Endothelial cell of umbilical vein (primary cell): ENCODE measurements around the gene S1PR4. TPM values are rescaled to one million over a fixed set of nuclear protein-coding genes. Genes with fewer than 3 reads are reported as not detected.

Experiments used
- BruUV-seq: library from RNA; stranded (reverse); fragments of 400-500 nt; replicated peaks from 2 replicates; lab custom pipeline; 2021; lab: Mats Ljungman, UMichigan
- CTCF ChIA-PET: fragments of 300-600, 350-600 bp; sonication (Branson Sonifier 250); formaldehyde crosslinking; loops from one replicate; lab custom pipeline; 2021; ENCODE audit warnings: antibody characterized with exemption, inconsistent platforms; lab: Charles Lee
- POLR2A ChIA-PET: fragments of 300-600, 350-600 bp; sonication (Branson Sonifier 250); formaldehyde crosslinking; loops from one replicate; lab custom pipeline; 2021; ENCODE audit warnings: antibody characterized with exemption, inconsistent platforms; lab: Charles Lee
- DNase-seq: peaks from one replicate; pipeline ENCODE4 v3.0.0-alpha.2; 2011; ENCODE audit warnings: low read depth, low spot score
- FAIRE-seq: peaks from 2 replicates; lab custom pipeline; 2011; peaks lifted over from hg19 to GRCh38; lab: Jason Lieb, UNC
- H2AFZ ChIP-seq: 2 replicates; pipeline ENCODE4 v1.6.0; 2012; ENCODE audit warnings: low read depth, low read length, control low read depth, inconsistent platforms
- H3K27ac ChIP-seq: 2 replicates; pipeline ENCODE4 v1.5.1; 2011; ENCODE audit warnings: low read depth, mild to moderate bottlenecking, control low read depth, low read length, moderate library complexity; ENCODE audit not compliant: insufficient read depth
- H3K27me3 ChIP-seq, 2 experiments: 2 replicates each; pipeline versions ENCODE4 v1.6.0 to v1.6.1; 2011; ENCODE audit warnings: low read length in 2 of 2, mixed read lengths in 1 of 2; ENCODE audit not compliant: control insufficient read depth in 2 of 2, insufficient read depth in 2 of 2
- H3K36me3 ChIP-seq, 2 experiments: 2 replicates in 1 of 2; 3 replicates in 1 of 2; pipeline ENCODE4 v1.5.1; 2011; ENCODE audit warnings: low read length in 2 of 2, mild to moderate bottlenecking in 1 of 2, moderate library complexity in 1 of 2; ENCODE audit not compliant: control insufficient read depth in 2 of 2, insufficient read depth in 2 of 2; ENCODE audit errors: extremely low read depth in 1 of 2
- H3K4me1 ChIP-seq: 3 replicates; pipeline ENCODE4 v1.5.1; 2011; ENCODE audit warnings: mild to moderate bottlenecking, low read length; ENCODE audit not compliant: control insufficient read depth, insufficient read depth; ENCODE audit errors: extremely low read depth
- H3K4me2 ChIP-seq: 2 replicates; pipeline ENCODE4 v1.6.1; 2011; ENCODE audit warnings: low read length, control low read depth, mixed read lengths; ENCODE audit not compliant: insufficient read depth
- H3K4me3 ChIP-seq, 3 experiments: fragments of 200-600 bp in 1 of 3; sonication (generic), shearing (Covaris generic) in 1 of 3; replicated peaks in 1 of 3; 2 replicates each; pipeline ENCODE4 v1.5.1; 2011 to 2016; ENCODE audit warnings: control low read depth in 3 of 3, low read length in 3 of 3, mild to moderate bottlenecking in 2 of 3, inconsistent platforms in 1 of 3, low read depth in 1 of 3, moderate library complexity in 1 of 3; ENCODE audit not compliant: insufficient read depth in 1 of 3
- H3K79me2 ChIP-seq: 2 replicates; pipeline ENCODE4 v1.6.0; 2012; ENCODE audit warnings: low read length, inconsistent platforms; ENCODE audit not compliant: control insufficient read depth, insufficient read depth
- H3K9ac ChIP-seq: replicated peaks from 2 replicates; pipeline ENCODE3; 2011; ENCODE audit warnings: low read length, control low read depth; ENCODE audit not compliant: insufficient read depth; ENCODE audit errors: extremely low read depth
- H3K9me1 ChIP-seq: replicated peaks from 3 replicates; pipeline ENCODE4 v1.6.0; 2011; ENCODE audit warnings: mild to moderate bottlenecking, low read length; ENCODE audit not compliant: control insufficient read depth, insufficient read depth; ENCODE audit errors: extremely low read depth
- H3K9me3 ChIP-seq: replicated peaks from 2 replicates; pipeline ENCODE4 v1.5.1; 2012; ENCODE audit warnings: low read length, inconsistent platforms; ENCODE audit not compliant: control insufficient read depth, insufficient read depth
- H4K20me1 ChIP-seq: replicated peaks from 2 replicates; pipeline ENCODE3; 2011; ENCODE audit warnings: mild to moderate bottlenecking, low read length; ENCODE audit not compliant: control insufficient read depth, insufficient read depth; ENCODE audit errors: extremely low read depth
- EZH2 ChIP-seq: IDR thresholded peaks from 2 replicates; pipeline ENCODE4 v1.6.1; 2012; ENCODE audit warnings: borderline replicate concordance, low read depth, mild to moderate bottlenecking, moderate library complexity, low read length, inconsistent platforms; ENCODE audit not compliant: severe bottlenecking
- FOS ChIP-seq: IDR thresholded peaks from 2 replicates; pipeline ENCODE4 v1.6.1; 2011; ENCODE audit warnings: mild to moderate bottlenecking, low read length, moderate library complexity, borderline replicate concordance; ENCODE audit not compliant: insufficient read depth
- GATA2 ChIP-seq: IDR thresholded peaks from 2 replicates; pipeline ENCODE4 v1.7.0; 2011; ENCODE audit warnings: low read depth, mild to moderate bottlenecking, moderate library complexity, mixed read lengths, low read length; ENCODE audit not compliant: insufficient read length, insufficient read depth
- JUN ChIP-seq: IDR thresholded peaks from 2 replicates; pipeline ENCODE4 v1.6.1; 2011; ENCODE audit warnings: borderline replicate concordance, low read depth; ENCODE audit not compliant: insufficient read length, insufficient read depth
- MYC ChIP-seq: IDR thresholded peaks from one replicate; pipeline ENCODE4 v1.6.1; 2011; ENCODE audit warnings: mild to moderate bottlenecking, low read depth, low read length
- POLR2A ChIP-seq: IDR thresholded peaks from 2 replicates; pipeline ENCODE4 v1.6.1; 2012; ENCODE audit warnings: low read depth, mild to moderate bottlenecking, control low read depth, low read length
- POLR2AphosphoS5 ChIP-seq: IDR thresholded peaks from 2 replicates; pipeline ENCODE4 v1.6.1; 2012; ENCODE audit warnings: low read depth, mild to moderate bottlenecking, control low read depth, low read length, moderate library complexity; ENCODE audit not compliant: insufficient read depth
- dilution Hi-C: fragments of 300-500 bp; cut with MboI; formaldehyde crosslinking; loops from one replicate; pipeline ENCODE4 v1.15.0; 2019; ENCODE audit warnings: low sequenced_read_pairs; ENCODE audit not compliant: extremely low pct_ligation_motif_present
- intact Hi-C: fragments of 100-400 bp; cut with micrococcal nuclease; formaldehyde crosslinking; loops from one replicate; pipeline ENCODE4 v1.10.0; 2022
- polyA plus RNA-seq, 4 experiments: library from polyadenylated mRNA; depleted of rRNA in 3 of 4; stranded (reverse) in 3 of 4; unstranded in 1 of 4; fragments of >200 nt; gene quantifications; 2 replicates each; pipeline versions ENCODE4 v1.2.1 to v1.2.3, GENCODE V29; 2011 to 2012; ENCODE audit warnings: missing spikeins in 1 of 4
- total RNA-seq: library from RNA; stranded (reverse); gene quantifications from 2 replicates; pipeline ENCODE4 v1.2.3, GENCODE V29; 2021
- TF ChIP-seq, protein P1 (sequence below), 2 donors: IDR thresholded peaks; 1 replicate in 1 of 2; 2 replicates in 1 of 2; pipeline ENCODE4 v1.5.1; 2011; ENCODE audit warnings: low read length in 2 of 2, mild to moderate bottlenecking in 2 of 2, moderate library complexity in 2 of 2, control low read depth in 1 of 2, inconsistent platforms in 1 of 2, low read depth in 1 of 2; ENCODE audit not compliant: insufficient read depth in 1 of 2; ENCODE audit errors: extremely low read depth in 1 of 2
- TF ChIP-seq, protein P2 (sequence below): IDR thresholded peaks from 2 replicates; pipeline ENCODE4 v1.6.1; 2011; ENCODE audit not compliant: insufficient read depth, insufficient read length

The S1PR4 gene
- total and polyA plus RNA-seq, 2 donors (not counting 3 experiments of a cell fraction or from before 2014, with no cell fraction given), result 1.7 to 2.5 TPM

DNA sequence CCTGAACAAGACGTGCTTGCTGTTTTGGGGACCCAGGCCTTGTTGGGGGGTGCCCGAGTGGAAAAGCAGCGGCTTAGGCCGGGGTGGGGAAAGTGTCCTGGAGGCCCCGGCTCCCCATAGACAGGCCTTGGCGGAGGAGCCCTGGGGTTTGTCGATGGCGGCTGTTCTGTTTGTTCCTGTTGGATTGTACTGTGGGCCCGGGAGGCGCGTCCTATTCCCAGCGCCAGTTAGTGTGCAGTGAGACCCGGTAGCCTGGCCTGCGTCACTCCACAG, 18.3 kb downstream of the S1PR4 start:
- intact Hi-C loops, result no loop called here
- Histone ChIP-seq H3K27ac (no peak overlapping the region), H3K79me2 (no peaks in the 10 kb centered on the region), H3K27me3 (no peaks in the 10 kb centered on the region), H3K4me2 (no peak overlapping the region), H3K36me3 (peaks cover 0 to 14% of the 10 kb centered on the region in 2 experiments), H2AFZ (no peak overlapping the region), H3K9ac (no peak overlapping the region), H4K20me1 (no peaks in the 10 kb centered on the region), H3K9me3 (no peaks in the 10 kb centered on the region), H3K9me1 (no peaks in the 10 kb centered on the region), H3K4me1 (no peaks in the 10 kb centered on the region), H3K4me3 (no peak overlapping the region)
- TF ChIP-seq JUN (no peak), GATA2 (no peak), POLR2A (no peak), FOS (no peak), POLR2AphosphoS5 (no peak), EZH2 (no peak), MYC (no peak)
- TF ChIP-seq, protein P1, sequence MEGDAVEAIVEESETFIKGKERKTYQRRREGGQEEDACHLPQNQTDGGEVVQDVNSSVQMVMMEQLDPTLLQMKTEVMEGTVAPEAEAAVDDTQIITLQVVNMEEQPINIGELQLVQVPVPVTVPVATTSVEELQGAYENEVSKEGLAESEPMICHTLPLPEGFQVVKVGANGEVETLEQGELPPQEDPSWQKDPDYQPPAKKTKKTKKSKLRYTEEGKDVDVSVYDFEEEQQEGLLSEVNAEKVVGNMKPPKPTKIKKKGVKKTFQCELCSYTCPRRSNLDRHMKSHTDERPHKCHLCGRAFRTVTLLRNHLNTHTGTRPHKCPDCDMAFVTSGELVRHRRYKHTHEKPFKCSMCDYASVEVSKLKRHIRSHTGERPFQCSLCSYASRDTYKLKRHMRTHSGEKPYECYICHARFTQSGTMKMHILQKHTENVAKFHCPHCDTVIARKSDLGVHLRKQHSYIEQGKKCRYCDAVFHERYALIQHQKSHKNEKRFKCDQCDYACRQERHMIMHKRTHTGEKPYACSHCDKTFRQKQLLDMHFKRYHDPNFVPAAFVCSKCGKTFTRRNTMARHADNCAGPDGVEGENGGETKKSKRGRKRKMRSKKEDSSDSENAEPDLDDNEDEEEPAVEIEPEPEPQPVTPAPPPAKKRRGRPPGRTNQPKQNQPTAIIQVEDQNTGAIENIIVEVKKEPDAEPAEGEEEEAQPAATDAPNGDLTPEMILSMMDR (IDR thresholded peaks at IDR 0.05; ENCODE audit: extremely low read depth in 1 of 2, insufficient read depth in 1 of 2, low read depth in 1 of 2, low read length in 2 of 2), result no peak
- TF ChIP-seq, protein P2, sequence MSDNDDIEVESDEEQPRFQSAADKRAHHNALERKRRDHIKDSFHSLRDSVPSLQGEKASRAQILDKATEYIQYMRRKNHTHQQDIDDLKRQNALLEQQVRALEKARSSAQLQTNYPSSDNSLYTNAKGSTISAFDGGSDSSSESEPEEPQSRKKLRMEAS, result no peak
- ChIA-PET CTCF (no interaction called here), POLR2A (no interaction called here)
- FAIRE-seq (no peak), DNase-seq (no peak)
- dilution Hi-C loops, result no loop called here
- BruUV-seq, result no TSS peak
